Epithelial cell of proximal tubule (primary cell): ENCODE measurements around the gene PRR19. TPM values are rescaled to one million over a fixed set of nuclear protein-coding genes. Genes with fewer than 3 reads are reported as not detected.

ENCODE experiments used
- DNase-seq: peaks from one replicate; pipeline ENCODE4 v3.0.0-alpha.2; 2011; ENCODE audit warnings: low read depth
- H3K4me3 ChIP-seq: 2 replicates; pipeline ENCODE4 v1.5.1; 2011; ENCODE audit warnings: low read depth, mild to moderate bottlenecking, low read length
- CTCF ChIP-seq: conservative IDR thresholded peaks from 2 replicates; pipeline ENCODE4 v1.5.1; 2012; ENCODE audit warnings: low read depth, mild to moderate bottlenecking, low read length
- total RNA-seq: library from RNA; depleted of rRNA; stranded (reverse); fragments of >200 nt; gene quantifications from 2 replicates; pipeline ENCODE4 v1.2.3, GENCODE V29; 2015

The PRR19 gene
- total RNA-seq, 1 donor from 2014 or later = 0.23 TPM

DNA sequence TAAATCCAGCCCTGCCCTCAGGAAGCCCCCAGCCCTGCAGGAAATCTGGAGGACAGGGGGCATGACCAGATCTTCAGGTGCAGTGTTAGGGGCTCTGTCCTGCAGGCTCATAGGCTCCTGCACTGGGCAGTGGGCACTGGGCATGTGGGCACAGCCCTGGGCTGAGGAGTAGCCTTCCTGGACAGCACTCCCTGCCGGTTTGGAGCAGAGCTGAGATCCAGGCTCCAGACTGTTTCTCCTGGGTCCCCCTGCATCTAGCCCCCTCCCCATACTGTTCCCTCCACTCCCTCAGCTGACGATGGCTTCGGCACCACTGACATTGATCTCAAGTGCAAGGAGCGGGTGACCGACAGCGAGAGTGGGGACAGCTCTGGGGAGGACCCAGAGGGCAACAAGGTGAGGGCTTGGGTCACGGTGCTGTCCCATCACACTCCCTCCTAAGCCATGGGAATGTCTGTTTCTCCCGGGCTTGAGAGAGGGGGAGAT lies 12.3 kb upstream of the PRR19 start:
- H3K4me3 ChIP-seq = no peak overlapping the region
- no peak for DNase-seq
- TF ChIP-seq CTCF = no peak

DNA sequence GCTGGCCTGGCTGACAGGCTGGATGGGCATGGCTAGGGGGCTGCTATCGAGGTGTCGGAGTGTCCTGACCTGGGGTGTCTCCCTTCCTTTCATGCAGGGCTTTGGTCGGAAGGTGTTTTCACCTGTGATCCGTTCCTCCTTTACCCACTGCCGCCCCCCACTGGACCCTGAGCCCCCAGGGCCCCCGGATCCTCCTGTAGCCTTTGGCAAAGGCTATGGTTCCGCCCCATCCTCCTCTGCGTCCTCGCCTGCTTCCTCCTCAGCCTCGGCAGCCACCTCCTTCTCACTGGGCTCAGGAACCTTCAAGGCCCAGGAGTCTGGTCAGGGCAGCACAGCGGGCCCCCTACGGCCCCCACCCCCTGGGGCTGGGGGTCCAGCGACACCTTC lies 11.8 kb upstream of the PRR19 start:
- no peak for TF ChIP-seq CTCF
- H3K4me3 ChIP-seq = no peak overlapping the region
- DNase-seq = no peak

DNA sequence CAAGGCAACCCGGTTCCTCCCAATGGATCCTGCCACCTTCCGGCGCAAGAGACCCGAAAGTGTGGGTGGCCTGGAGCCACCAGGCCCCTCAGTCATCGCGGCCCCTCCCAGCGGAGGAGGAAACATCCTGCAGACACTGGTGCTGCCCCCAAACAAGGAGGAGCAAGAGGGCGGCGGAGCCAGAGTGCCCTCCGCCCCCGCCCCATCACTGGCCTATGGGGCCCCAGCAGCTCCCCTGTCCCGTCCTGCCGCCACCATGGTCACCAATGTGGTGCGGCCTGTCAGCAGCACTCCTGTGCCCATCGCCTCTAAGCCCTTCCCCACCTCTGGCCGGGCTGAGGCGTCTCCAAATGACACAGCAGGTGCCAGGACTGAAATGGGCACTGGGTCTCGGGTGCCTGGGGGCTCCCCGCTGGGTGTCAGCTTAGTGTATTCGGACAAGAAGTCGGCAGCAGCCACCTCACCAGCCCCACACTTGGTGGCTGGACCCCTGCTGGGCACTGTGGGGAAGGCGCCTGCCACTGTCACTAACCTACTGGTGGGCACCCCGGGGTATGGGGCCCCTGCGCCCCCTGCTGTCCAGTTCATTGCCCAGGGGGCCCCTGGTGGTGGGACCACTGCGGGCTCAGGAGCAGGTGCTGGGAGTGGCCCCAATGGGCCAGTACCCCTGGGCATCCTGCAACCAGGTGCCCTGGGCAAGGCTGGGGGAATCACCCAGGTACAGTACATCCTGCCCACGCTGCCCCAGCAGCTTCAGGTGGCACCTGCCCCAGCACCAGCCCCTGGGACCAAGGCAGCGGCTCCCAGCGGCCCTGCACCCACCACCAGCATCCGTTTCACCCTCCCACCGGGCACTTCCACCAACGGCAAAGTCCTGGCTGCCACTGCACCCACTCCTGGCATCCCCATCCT lies 11.2 kb upstream of the PRR19 start:
- DNase-seq = no peak
- peak; percentile 50 for TF ChIP-seq CTCF
- no peak overlapping the region for H3K4me3 ChIP-seq

DNA sequence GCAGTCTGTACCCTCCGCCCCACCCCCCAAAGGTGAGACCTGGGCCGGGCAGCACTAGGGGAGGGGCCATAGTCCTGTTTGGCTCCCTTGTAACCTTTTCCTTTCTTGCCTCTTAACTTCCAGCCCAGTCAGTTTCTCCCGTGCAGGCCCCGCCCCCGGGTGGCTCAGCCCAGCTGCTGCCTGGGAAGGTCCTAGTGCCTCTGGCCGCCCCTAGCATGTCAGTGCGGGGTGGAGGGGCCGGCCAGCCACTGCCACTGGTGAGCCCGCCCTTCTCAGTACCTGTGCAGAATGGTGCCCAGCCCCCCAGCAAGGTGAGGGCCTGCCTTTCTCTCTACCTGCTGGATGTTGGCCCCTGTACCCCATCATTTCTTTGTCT lies 10.5 kb upstream of the PRR19 start:
- DNase-seq = no peak
- H3K4me3 ChIP-seq = no peak overlapping the region
- no peak for TF ChIP-seq CTCF

DNA sequence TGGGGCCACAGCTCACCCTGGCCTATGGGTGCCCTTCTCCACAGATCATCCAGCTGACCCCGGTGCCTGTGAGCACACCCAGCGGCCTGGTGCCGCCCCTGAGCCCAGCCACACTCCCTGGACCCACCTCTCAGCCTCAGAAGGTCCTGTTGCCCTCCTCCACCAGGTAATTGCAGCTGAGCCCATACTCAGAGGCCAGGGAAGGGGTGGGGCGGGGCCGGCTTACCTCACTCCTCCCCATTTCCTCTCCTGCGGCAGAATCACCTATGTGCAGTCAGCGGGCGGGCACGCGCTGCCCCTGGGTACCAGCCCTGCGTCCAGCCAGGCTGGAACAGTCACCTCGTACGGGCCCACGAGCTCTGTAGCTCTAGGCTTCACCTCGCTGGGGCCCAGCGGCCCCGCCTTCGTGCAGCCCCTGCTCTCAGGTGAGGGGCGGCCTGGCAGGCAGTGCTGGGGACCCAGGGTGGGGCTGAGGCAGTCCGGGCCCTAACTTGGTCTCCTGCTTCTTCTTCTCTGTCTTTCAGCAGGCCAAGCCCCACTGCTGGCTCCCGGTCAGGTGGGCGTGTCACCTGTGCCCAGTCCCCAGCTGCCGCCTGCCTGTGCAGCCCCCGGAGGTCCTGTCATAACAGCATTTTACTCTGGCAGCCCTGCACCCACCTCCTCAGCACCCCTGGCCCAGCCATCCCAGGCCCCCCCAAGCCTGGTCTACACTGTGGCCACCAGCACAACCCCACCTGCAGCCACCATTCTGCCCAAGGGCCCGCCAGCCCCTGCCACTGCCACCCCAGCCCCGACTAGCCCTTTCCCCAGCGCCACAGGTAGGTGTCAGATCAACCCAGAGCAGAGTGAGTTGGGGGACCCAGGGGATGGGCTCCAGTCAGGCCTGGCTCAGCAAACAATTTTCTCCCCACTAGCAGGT lies 9.6 kb upstream of the PRR19 start:
- DNase-seq = no peak
- H3K4me3 ChIP-seq = no peak overlapping the region
- no peak for TF ChIP-seq CTCF

DNA sequence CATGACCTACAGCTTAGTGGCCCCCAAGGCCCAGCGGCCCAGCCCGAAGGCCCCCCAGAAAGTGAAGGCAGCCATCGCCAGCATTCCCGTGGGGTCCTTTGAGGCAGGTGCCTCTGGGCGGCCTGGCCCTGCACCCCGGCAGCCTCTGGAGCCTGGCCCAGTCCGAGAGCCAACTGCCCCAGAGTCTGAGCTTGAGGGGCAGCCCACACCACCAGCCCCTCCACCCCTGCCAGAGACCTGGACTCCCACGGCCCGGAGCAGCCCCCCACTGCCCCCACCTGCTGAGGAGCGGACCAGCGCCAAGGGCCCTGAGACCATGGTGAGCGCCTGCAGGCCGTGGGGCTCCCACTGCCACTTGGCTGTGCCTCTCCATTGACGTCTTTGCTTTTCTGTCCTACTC lies 9.0 kb upstream of the PRR19 start:
- DNase-seq = no peak
- H3K4me3 ChIP-seq = no peak overlapping the region
- TF ChIP-seq CTCF = no peak
